ENCODE measurements around the gene NXPH4.

NXPH4 gene

DNA sequence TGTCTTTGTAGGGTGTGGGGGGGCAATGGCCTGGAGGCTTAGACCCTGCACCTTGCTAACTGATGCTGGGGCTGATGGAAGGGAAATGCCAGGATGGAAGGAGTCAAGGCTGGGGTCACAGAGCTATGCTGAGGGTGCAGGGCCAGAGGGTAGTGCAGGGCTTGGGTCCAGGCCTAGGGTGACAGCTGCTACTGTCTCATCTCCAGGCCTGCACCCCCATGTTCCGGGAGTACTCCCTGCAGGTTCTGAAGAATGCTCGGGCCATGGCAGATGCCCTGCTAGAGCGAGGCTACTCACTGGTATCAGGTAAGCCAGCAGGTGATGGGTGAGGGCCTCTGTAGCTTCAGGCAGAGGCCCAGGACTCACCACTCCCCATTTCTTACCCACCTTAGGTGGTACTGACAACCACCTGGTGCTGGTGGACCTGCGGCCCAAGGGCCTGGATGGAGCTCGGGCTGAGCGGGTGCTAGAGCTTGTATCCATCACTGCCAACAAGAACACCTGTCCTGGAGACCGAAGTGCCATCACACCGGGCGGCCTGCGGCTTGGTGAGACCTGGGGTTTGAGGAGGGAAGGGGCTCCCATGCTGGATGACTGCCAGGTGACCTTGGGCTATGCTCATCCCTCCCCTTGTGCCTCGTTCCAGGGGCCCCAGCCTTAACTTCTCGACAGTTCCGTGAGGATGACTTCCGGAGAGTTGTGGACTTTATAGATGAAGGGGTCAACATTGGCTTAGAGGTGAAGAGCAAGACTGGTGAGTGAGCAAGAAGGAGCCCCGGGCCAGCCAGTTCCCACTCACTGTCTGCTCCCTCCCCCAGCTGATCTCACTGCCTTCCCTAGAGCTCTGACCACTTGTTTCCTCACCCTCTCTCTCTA is 17.0 kb downstream of the NXPH4 start:
- no peak for DNase-seq

DNA sequence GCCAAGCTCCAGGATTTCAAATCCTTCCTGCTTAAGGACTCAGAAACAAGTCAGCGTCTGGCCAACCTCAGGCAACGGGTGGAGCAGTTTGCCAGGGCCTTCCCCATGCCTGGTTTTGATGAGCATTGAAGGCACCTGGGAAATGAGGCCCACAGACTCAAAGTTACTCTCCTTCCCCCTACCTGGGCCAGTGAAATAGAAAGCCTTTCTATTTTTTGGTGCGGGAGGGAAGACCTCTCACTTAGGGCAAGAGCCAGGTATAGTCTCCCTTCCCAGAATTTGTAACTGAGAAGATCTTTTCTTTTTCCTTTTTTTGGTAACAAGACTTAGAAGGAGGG is 17.6 kb downstream of the NXPH4 start:
- DNase-seq: no peak

DNA sequence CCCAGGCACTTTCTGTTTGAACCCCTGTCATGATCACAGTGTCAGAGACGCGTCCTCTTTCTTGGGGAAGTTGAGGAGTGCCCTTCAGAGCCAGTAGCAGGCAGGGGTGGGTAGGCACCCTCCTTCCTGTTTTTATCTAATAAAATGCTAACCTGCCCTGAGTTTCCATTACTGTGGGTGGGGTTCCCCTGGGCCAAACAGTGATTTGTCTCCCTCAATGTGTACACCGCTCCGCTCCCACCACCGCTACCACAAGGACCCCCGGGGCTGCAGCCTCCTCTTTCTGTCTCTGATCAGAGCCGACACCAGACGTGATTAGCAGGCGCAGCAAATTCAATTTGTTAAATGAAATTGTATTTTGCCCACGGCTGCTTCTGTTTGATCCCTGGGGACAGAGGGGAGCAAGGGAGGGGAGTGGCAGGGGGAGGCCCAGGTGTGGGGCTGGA is 18.0 kb downstream of the NXPH4 start:
- DNase-seq: no peak

DNA sequence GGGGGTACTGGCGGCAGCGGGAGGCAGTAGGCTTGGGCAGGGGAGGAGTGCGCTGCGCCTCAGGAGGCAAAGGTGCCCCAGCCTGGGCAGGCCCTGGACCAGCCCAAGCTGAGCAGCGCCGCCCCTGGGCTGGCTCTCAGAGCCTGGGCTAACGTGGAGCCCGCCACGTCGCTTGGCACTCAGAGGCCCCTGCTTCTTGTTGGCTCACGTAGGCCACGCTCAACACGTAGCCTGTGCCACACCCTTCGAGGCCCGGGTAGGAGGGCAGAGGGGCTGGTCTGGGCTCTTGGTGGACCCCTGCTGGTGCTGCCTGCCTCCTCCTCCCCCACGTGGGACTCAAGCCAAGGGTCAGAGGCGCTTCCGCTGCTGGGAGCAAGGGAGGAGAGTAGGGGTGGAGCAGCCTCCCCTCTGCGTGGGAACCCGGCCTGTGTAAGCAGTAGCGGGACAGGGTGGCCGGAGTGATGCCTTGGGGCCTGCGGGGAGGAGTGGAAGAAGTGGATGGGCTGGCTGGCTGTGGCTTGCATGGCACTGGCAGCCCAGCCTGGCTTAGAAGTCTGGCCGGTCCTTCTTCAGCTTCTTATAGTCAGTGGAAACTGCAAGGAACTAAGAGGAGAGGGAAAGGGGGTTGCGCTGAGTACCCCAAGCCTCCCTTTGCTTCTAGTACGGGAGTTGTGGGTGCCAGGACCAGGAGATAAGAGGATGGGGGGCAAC is 18.6 kb downstream of the NXPH4 start:
- DNase-seq: no peak

DNA sequence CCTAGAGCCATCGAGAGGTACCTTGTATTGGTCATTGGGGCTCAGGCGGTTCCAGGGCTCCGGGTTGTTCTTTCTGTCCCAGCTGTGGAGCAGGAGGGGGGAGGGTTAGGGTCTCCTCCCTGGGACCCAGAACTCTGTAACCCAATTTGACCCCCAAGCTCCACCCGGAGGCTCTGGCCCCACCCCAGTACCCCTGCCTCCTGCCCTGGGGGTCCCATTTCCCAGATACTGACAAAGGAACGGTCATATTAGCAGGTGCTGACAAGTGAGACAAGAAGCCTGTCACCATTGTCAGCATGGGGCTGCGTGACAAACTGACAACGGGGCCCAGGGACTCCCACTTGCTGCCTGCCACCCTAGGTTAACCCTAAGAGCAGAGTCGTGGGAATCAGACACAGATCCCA is 19.1 kb downstream of the NXPH4 start:
- DNase-seq: no peak

DNA sequence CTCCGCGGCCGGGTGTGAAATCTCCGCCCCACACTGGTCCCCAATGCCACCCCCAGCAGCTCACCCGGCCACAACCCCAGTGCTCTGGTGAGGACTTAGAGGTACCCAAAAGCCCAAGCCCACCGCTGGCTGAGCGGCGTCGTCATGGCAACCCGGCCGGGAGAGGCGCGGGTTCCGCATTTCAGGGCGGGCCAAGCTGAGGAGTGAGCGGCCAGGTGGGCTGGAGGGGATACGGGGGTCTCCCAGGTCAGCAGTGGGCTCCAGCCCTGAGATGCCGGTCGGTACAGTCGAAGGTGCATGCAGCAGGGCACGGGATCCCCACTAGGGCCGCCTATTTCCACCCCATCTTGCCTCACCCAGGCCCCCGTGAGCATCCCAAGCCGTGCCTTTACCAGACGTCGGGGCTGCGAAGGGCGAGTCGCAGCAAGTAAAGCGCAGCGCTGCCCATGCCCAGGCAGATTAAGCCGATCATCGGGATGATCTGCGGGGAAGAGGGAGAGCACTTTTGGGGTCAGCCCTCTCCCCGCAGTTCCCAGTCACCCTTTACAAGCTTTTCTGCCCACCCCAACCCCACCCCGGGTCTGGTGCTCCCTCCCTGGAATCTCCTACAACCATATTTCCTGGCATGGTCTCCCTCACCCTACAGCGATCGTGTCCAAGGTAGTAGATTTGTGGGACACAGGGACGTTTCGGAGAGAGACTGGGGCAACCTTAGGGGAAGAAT is 19.8 kb downstream of the NXPH4 start:
- DNase-seq: no peak

DNA sequence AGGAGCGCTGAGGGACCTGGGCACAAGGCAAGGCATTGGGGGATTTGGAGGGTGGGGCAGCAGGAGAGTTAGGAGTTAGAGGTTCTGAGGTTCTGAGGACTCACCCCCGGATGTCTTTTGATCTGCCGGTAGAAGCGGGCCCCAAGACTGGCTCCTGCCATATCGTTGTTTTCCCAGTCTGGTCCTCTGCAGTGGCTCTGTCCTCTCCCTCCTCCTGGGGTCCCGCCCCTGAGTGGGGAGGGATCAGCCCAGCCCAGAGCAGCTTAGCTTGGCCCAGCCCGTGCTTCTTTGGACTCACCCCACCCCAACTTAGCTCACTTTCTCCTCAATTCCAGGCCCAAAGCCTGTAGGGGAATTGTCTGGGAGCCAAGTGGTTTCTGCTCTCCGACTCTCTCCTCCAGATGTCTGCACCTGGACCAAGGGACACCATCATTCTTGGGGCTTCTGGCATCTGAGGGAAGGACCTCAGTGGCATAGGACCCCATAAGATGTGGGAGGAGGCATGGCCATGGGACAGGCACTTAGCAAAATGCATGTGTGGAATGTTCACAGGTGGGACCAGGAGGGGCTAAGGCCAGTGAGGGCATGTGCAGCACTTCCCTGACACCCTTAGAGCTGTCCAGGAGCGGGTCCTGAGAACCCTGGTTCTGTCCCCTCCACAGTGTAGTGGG is 20.5 kb downstream of the NXPH4 start:
- DNase-seq: no peak

DNA sequence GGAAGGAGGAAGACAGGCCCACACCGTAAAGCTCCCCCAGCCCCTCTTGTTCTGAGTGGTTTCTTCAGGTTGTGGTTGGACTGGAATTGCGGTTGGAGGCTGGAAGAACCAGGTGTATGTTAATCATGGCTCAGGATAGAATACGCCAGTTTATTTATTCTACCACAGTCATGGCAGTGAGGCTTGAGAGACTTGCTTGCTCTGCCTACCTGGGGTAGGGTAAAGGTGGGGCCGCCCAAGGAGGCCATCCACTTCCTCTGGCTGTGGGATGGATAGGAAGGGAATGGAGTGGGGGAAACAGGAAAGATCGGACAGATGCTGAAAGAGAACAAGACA is 21.0 kb downstream of the NXPH4 start:
- DNase-seq: no peak

DNA sequence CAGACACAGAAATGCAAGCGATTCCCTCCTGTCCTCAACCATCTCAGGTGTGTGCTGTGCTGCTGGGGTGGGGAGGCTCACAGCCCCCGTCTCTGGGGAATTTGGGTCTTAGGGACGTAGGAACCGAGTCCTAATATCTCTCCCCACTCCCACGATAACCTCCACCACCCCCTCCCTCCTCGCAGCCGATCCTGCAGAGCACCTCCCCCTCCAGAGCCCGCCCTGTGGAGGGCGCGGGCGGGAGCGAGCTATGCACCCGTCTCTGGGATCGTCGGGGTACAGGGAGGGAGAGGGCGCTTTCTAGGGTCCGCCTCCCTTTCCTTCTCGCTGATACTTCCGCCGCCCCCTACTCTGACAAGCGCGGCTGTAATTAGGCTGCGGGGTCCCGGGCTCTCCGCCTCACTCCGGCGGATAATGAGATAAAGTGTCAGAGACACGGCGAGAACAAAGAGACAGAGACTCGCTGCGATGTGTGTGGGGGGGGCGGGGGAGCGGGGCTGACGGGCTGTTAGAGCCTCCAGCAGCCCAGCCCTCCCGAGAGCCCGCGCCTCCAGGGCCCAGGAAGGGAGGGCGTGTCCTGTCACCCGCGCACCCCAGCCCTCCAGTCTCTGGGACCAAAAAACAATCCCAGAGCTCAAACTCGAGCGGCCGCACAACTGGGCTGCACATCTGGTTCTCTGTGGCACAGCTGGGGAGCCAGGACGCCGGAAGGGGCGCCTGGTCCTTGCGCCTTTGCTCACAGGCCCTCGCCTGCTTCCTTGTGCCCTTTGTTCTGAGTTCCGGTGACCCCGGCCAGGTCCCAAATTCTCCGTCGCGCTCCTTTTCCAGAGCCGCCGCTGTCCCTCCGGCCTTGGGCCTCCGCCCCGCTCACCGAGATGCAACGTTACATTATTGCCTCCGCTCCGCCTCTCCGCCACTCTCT is 21.6 kb downstream of the NXPH4 start:
- peak; percentile 53 for DNase-seq

DNA sequence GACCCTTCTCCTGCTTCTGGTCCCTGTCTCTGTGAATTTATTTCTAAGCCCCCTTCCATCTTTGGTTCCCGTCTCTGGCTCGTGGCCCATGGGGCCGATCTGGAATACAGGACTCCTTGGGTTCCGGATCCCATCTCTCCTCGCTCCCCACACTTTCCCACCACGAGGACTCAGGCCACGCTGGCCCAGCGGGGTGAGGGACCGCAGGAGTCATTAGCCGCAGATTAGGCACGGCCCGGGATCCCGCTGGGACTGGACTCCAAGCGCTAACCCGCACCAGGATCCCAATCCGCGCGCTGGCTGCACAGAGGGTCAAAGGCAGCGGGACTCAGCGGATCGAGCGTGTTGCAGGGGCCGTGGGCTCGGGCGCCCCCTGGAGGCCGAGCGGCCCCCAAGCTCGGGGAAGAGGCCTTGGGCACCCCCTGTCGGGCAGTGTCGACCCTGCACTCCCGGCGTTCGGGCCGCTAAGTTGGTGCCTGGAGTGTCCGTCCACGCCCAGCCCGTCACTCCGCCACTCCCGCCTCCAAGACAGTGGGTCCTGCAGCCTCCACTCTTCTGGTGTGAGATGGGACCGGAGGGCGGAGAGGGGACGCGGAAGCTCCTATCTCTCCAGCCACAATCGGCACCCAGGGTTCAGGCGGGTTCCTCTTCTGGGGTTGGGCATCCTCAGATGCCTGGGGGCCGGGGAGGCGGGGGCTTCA is 22.4 kb downstream of the NXPH4 start:
- DNase-seq: peak; percentile 63

DNA sequence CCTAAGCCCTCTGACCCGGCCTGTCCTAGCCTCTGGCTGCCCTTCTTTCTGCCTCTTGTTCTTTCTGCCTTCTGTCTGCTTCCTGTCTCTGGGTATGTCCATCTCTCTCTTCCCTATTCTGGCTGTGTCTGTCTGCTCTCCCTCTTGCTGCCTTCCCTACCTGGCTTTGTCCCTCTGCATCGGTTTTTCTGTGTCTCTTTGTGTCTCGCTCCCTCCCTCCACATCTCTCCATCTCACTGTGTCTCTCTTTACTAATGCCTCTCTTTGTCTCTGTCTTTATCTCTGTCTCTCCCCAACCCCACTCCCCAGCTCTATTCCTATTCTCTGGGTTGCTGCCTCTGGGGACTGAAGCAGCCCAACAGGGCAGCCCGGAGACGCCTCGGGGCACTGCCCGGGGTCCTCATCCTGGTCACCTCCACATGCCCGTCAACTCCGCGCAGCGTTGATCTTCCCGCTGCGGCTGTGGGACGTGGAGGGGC is 23.0 kb downstream of the NXPH4 start:
- DNase-seq: no peak

DNA sequence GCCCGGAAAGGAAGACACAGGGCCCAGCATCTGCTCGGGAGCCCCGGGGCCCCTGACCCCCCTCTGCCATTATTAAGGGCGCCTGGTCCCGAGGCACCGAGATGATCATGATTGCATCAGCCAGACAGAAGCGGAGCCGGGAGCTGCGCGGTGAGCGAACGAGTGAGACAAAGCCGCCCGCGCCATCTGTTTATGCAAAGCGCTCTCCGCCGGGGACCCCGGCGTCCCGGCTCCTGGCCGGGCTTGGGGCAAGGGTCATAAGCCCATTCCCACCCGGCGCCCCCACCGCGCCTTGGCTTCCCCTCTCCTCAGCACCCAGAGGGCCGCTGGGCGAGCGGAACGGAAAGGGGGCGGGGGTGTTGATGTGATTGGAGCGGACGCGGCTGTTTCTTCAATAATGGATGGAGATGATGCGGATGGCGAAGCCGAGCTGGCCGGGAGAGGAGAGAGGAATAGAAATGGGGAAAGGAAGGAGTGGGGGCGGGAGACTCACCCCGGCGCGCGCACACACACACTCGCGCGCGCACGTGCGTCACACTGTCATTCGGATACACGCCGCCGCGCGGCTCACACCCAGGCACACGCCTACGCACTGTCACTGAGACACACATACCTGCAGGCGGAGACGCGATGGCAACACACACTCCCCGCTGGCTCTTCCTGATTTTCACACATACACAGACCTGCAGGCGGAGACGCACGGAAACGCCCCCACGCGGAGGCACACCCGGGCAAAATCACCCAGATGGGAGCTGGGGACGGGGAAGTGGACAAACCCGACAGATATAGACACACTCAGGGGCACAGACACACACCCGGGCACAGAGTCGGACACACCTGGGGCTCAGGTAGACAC is 23.7 kb downstream of the NXPH4 start:
- DNase-seq: peak; percentile 82

DNA sequence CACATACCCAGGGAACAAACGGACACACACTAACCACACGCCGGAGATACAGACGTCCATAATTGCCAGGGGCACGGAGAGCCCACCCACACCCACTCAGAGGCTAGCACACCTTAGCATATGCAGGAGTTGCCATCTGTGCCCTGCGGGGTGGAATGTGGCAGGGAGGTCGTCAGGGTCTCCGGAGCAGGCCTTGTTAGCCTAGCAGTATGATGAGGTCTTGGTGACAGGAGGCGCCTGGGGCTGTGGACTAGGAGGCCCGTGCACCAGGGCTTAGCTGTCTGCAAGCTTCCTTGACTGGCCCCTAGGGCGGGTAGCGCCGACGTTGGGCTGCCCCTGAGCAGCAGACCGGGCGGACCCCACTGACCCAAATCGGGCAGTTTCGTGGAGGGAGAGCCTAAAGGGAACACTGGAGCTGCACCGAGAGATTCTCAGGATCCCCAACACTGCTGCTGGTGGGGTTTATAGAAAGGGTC is 24.4 kb downstream of the NXPH4 start:
- peak; percentile 31 for DNase-seq

DNA sequence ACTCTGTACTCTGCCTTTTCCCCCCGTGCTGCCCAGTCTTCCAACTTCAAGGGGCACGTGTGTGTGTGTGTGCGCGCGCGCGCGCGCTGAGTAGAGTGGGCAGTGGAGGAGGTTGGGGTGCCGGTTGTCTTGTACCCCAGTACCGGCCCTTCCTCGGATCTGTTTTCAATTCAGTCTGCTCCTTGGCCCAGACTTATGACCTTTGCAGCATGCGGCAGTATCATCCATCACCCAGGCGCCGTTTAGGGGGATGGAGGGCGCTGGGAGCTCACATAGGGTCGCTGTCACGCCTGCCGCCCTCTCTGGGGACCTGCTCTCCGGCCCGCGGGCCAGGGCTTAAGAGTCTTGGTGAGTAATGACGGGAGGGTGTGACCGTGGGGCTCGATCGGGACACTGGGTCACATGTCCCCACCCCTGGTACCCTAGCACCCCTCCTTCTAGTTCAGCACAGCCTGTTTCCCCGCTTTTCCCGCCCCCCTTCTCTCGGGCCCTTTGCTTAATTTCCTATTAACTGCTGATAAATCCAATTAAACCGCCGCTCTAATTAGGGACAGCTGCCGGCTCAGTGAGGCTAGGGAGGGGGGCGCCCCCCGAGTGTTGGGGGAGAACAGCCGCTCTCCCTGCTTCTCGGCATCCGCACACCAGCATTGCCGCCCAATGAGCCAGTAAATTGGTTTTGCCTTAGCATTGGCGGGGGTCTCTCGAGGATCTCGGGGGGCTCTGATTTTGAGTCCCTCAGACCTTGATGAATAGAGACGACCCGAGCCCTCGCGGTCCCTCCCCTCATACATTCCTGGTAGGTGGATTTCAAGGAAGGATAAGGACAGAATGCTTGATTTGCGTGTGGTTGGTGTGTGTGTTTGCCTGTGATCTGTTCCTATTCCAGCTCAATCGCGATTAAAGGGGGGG is 25.1 kb downstream of the NXPH4 start:
- DNase-seq: peak; percentile 43

DNA sequence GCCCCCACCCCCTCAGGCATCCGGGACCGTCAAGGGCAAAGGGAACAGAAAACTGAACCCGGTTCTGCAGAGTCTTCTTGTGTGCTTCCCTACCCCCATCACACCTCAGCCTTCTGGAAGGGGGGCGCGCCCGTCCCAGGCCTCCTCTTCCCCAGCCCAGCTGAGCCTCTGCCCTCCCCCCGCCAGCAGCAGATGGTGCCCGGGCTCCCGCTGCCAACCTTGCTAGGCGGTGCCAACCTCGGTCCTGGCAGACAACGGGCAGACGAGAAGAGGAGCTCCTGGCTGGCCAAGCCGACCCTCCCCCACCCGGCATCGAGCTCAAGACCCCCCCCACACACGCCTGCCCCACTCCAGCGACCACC is 25.7 kb downstream of the NXPH4 start:
- peak; percentile 82 for DNase-seq

DNA sequence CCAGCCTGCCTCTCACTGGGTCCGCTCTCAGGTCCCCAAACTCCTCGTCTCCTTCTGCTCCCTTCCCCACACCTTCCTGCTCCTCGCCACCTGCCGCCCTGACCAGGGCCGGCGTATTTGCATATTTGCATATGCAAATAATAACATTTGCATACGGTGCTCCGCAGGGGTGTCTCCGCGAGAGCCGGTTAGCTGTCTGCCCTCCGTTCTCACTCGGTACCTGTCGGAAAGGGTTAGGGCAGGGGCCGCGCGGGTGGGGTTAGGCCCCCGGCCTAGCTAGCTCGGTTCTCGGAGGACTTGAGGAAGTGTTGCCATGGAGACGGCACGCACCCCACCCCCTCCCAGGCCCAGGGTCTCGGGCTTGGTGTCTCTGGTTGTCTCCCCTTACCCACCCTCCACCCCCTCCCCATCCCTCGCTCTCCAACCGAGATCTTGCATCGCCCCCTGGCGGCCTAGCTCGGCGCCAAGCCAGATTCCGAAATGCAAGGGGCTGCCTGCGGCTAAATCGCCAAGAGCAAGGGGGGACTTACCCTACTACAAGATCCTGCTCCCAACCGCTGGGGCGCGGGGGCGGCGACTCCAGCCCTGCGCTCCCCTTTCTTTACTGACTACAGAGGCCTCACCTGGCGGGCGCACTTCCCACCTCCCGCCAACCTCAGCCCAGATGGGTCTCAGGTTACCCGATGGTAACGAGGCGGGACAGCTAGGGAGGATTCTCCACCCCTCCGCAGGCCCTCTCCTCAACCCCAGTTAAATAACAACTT is 26.3 kb downstream of the NXPH4 start:
- peak; percentile 92 for DNase-seq

DNA sequence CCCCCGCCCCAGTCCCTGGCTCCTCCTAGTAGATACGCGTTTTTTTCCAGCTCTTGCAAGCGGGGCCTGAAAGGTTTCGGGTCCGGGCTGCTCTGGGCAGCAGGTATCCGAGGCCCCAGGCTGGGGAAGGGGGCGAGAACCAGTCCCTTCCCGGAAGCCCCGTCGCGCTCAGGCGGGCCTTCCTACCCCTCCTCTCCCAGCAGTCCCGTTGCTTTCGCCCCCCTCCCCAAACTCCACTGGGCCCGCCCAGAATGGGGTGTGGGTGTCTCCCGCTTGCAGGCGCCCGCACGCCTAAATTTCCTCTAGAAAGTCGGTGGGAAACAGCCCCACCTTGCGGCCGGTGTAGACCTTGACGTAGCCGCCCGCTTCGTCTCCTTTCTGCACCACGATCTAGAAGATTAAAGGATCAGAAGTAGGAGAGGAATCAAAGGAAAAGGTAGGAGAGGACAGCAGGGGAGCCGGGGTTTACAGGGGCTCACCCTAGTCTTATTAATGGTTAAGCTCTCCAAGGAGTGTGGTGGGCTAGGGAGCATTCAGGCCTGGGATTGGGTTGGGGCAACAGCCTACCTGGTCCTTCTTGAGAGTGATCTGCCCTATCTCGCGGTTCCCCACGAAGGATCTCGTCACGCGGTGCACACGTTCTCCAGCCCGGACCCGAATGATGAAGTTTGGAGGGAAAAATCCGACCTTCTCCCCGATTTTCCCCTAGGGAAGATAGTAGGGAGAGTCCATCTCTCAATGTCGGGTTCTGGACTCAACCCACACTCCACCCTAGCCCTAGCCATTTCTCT is 27.1 kb downstream of the NXPH4 start:
- DNase-seq: peak; percentile 79

DNA sequence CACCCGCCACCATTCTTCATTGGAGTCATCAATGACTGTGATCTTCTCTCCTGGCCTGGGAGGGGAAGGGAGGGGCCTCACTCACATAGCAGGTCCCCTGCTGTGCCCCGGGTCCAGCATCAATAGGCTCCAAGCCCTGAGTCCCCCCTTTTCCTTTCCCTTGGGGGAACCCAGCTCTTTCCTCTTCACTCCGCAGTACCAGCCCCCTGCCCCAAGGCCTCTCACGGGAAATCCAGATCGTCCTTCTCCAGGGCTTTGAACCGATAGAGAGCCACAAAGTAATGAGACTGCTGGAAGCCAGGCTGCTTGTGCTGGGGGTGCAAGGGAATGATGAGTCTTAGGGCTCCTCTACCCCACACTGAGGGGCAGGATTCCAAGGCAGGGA is 27.7 kb downstream of the NXPH4 start:
- DNase-seq: no peak

Measured in NCI-H2171 (cell line).